ENCODE data around the gene TFCP2.
A peak's percentile ranks its signal among the peaks of the same experiment; 100 is the strongest.
"Not testable (repeated sequence)": the region's sequence is repeated elsewhere in the genome, so short reads cannot be mapped to it uniquely, and the experiment has no call there.

The TFCP2 gene

DNA sequence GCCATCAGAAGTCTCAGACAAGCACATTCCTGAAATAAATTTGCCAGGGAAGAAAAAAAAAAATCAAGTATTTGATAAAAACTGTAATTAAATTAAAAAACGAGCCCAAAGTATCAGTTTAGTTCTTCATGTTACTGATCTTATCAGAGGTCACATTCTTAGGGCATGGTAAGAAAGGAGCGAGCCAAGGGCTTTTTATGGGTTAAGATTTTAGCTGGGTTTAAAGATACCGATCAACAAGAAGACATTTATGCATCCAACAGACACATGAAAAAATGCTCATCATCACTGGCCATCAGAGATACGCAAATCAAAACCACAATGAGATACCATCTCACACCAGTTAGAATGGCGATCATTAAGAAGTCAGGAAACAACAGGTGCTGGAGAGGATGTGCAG lies 94.6 kb downstream of the TFCP2 start:
- DNase-seq = not testable (repeated sequence)

DNA sequence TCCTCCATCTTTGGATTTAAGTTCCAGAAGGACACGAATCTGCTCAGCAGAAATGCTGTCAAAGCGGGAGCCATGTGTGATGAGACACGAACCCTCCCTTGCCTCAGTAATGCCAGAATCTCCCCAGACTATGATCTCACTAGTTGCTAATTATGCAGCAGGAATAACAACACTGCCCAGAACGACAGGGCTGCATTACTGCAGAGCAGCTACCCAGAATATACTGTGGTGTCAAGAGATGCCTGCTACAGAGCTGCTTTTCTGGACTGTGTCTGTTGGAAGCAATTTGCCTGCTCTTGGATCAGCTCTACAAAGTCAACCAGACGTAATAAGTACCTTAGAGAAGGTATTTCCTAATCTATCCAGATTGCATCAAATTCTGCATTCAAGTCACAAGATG lies 95.0 kb downstream of the TFCP2 start:
- DNase-seq = no peak

DNA sequence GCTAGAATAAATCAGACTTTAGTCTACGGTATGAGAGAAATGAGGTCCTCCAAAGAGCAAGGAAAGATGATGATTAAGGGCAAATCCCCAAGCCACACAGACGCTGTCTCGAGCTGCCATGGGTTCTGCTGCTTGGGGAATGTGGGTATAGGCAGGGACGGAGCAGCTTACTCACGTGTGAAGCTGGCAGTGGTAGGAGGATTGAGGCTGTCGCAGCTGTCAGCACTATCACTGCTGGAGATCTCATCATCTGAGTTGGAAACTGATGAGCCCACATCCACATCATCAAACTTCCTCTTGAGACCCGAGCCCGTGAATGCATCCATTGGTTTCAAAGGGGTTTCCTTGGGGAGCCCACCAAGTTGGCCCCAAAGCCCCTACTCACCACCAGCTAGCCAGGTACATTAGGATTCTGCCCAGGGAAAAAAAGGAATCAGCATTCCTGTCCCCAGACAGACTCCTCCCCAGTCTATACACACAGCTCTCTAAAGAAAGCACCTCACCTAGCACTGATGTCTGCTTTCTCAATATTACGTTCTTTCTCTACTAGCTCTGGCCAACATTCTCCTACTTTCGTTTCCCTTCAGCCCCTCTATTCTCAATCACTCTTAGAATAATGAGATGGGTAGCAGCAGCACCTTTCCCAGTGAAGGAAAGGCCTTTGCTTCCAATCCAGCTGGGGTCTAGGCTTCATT lies 96.6 kb downstream of the TFCP2 start:
- no peak for DNase-seq

DNA sequence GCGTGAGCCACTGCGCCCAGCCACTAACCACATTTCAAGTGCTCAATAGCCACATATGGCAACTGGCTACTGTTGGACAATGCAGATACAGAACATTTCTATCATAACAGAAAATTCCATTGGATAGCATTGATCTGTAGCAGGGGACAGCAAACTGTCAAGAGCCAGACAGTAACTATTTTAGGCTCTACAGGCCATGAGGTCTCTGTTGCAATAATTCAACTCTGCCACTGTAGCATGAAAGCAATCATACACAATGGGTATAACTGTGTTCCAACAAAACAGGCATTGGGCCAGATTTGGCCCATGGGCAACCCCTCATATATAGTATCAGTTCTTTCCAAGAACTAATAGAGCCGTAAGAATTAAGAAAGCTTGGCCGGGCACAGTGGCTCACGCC lies 97.5 kb downstream of the TFCP2 start:
- no peak for DNase-seq

DNA sequence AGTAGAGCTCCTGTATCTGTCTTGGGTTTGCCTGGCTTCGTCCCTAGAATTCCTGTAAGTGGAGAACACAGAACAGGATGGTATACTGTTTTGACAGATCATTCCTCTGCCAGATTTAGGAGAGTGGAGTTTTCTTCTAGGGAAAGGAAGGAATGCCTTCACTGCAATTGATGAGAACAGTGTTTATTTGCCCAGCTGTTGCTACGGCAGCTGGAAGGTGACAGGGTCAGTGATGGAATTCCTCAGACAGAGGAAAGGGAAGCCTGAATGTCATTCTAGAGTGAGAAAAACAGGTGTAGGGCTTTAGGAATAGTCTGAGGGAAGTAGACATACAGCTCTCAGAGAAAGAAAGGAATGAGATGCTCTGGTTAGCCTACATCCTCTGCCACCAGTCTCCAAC lies 101.3 kb downstream of the TFCP2 start:
- no peak for DNase-seq

DNA sequence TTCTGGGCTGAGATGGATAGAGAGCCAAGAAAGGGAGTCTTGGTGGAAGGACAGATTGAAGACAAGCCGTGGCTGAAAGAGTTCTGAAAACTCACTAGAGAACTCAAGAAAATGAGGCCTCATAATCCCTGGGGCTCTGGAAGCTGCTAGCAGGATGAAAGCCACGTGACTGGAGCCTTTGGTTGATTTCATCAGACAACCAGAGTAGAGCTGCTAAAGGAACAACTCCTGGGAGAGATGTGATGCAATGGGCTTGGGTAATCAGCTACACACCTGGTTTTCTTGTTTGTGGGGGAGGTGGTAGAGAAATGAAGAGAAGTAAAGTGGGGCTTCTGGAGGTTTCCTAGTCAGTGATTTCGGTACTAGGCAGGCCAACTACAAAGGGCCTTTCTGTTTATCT lies 102.9 kb downstream of the TFCP2 start:
- no peak for DNase-seq

DNA sequence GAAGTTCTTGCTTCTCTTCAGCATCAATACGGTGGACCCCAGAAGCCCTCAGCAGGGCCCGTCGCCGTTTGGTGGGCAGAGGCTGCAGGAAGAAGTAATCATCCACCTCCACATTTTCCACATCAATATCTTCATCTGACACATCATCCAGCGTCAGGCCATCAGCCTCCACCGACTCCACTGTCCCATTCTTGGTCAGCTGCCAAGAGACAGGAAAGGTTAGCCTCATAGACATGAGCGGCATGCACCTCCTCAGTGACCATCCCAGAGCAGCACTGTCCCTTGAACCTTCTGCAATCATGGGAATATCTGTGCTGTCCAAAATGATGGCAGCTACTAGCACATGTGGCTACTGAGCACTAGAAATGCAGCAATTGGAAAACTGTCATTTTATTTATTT lies 105.2 kb downstream of the TFCP2 start:
- no peak for DNase-seq

DNA sequence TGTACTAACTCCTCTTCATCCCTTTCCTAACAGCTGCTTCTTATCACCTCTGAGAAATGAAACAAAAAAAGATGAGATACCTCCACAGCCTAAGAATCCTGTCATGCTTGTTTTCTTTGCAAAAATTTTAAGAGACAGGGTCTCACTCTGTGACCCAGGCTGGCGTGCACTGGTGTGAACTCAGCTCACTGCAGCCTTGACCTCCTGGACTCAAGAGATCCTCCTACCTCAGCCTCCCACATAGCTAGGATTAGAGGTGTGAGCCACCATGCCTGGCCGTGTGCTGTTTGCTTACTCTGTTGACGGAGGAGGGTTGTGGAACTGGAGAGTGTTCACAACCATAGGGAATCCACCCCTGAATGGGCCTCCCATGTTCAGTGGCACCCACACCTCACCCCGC lies 105.7 kb downstream of the TFCP2 start:
- no peak for DNase-seq

DNA sequence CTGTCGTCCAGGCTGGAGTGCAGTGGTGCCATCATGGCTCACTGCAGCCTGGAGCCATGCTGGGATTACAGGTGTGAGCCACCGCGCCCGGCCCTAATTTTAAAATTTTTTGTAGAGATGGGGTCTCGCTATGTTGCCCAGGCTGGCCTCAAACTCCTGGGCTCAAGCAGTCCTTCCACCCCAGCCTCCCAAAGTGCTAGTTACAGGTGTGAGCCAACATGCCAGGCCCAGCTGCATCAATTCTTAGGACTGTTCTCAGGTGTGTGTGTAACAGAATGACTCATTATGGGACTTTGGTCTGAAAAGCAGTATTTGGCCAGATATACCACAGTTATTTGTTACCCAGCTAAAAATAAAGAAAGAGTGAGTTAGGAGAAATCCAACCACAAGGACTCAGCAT lies 107.4 kb downstream of the TFCP2 start:
- DNase-seq = no peak

DNA sequence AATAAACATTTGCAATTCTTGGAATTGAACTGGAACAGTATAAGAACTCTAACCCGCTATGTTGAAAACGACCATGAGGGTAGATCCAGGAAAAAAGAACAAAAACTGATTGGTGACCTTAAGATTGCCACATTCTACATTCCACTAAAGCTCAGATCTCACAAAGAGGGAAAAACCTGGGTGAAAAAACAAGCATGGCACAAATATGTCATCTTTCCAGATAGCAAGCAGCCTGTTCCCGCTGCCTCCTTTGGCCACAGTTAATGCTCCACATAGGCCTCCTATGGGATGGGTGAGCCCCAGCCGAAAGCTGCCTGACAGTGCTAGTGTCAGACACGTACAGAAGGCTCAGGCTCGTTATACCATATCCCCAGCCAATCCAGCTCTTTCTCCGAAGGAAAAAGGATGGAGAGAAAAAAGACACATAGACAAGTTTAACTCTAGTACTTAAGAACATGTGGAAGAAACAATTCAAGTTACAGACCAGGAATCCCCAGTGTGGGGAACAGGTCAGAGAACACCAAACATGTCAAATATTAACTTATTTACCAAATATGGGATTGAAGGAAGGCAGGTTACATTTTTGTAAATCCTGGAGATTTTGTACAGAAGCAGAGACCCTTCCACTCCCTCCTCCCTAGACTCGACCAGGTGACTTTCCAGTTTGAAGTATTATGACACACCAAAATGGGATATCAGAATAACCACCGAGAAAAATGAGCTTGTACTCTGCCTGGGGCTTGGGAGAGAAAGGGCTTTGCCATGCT lies 110.1 kb downstream of the TFCP2 start:
- DNase-seq = no peak

DNA sequence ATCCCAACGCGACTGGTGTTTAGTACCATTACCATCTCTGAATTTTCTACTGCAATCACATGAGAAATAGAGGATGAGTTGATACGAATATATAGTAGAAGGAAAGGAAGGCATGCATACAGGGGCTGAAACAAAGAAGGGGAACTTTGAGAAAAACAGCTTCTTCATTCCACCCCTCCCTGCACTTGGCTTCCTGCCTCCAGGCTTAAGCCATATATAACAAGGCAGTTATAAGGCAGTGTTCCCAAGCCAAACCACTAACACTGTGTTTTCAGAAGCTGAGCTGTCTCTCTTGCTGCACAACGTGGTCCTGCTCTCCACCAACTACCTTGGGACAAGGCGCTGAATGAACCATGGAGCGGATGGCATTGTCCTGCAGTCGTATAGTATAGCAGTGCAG lies 113.8 kb downstream of the TFCP2 start:
- DNase-seq = no peak

DNA sequence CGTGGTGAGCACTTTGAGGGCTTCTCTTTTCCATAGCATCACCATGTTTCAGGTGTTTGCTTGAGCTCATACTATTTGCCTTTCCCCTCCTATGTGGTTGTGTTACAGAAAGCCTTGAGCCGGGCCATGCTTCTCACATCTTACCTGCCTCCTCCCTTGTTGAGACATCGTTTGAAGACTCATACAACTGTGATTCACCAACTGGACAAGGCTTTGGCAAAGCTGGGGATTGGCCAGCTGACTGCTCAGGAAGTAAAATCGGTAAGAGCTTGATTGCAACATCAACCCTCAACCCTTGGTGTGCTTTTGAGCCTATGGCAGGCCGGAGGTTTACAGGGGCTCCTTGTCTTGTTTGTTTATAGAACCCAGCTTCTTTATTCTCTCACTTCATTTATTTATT lies 116.7 kb downstream of the TFCP2 start:
- DNase-seq = no peak

DNA sequence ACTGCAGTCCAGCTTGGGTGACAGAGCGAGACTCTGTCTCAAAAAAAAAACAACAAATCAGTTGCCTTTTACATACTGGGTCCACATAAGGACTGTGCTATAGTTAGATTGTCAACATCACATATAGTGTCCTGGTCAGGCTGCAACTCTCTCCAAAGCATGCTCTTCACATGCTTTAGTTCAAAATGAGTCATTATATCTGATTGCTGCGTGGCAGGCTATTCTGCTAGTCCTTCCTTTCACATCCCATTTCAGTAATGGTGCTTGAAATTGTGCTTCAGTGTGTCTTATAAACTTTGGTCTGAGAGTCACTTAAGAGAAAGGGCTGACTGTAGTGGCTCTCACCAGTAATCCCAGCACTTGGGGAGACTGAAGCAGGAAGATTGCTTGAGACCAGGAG lies 117.9 kb downstream of the TFCP2 start:
- no peak for DNase-seq

DNA sequence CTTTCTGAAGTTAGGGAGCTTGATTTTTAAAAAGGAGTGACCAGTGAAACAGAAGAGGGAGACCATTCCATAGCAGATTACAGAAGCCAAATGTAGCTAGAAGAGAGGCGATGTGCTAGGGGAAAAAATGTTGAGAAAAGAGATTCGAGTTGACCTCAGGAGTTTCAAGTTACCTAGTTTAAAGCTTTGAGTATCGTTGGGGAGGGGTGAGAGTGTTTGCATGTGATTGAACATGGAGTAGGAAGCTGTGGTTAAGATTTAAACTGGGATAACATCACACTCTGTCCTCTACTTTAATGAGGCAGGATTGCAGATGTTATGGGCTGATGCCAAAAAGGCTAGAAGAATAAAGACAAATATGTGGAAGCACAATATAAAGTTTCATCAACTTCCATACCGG lies 121.1 kb downstream of the TFCP2 start:
- DNase-seq = no peak

DNA sequence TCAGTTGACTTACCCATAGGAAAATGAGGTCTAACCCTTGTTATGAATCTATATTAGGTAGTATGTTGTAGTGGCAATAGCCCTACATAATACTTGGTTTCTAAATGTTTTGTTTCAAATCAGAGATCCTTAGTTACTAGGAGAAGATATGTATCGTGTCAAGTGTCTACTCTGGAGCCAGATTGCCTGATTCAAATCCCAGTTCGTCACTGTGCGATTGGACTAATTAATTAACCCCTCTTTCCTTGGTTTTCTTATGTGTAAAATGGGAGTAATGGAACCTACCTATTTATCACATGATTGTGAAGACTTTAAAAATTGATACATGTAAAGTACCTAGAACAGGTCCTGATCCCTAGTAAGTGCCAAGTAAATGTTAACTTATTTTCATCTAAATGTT lies 123.4 kb downstream of the TFCP2 start:
- no peak for DNase-seq

DNA sequence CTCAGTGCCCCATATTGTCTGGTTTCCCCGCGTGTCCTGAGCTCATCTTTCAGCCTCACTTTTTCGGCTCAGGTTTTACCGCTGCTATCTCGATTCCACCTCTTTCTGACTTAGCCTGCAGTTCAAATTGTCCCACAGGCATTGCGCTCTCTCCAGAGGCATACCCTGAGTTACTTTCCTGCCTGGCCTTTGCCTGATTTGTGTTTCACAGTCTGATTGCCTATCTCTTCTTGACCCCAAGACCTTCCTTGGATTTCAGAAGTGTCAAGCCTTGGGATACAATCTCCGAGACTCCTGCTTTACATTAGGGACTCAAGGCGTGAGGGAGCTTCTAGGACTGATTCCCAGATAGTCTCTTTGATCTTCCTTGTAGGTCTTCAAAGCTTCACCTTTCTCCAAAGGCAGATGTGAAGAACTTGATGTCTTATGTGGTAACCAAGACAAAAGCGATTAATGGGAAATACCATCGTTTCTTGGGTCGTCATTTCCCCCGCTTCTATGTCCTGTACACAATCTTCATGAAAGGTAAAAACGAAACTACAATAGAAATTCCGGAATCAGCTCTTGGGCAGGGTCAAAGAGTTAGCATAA lies 124.2 kb downstream of the TFCP2 start:
- DNase-seq = peak; percentile 17

DNA sequence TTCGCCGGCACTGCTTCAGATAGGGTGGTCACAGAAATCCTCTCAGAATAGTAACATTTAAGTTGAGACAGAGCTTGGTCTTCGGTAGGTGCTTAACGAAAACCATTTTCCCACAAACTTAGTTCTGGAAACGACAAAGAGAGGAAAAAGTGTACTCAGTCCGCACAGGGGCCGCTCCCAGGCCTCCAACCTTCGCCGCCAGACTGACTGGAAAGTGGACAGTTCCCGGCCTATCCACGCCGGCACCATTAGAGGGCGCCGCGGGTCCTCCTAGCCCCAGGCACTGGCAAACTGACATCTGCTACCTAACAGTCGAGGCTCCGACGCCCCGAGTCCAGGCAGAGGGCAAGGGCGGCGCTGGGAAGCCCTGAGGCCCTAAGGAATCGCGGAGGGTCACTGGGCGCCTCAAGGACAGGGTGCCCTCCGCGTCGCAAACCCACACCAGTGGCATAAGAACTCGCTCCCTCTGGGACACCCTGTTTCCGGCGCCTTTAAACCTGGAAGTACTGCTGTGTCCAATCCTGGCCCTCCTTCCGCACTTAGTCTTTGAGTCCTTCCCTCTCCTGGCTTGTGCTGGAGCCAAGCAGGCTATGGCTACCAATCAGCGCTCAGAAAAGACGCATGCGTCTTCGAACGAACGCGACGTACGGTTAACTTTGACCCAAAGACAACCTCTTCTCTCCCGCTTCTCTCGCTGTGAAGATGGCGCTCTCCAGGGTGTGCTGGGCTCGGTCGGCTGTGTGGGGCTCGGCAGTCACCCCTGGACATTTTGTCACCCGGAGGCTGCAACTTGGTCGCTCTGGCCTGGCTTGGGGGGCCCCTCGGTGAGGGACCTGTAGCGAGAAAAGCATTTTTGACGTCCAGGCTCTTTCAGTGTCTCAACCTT lies 125.0 kb downstream of the TFCP2 start, which contains the start of gene LETMD1:
TSS of gene LETMD1 (plus strand) at position 673 of the 886 bp plus-strand sequence. CDS start at position 703, 30 bp downstream.
- DNase-seq = peak; percentile 99

Measured in hematopoietic multipotent progenitor cell treated with erythropoietin and hydrocortisone succinate and interleukin-3 and kit ligand, for 8 days (in vitro differentiated cells).